ENCODE measurements around the gene TAF5L. TPM values are rescaled to one million over a fixed set of nuclear protein-coding genes. Genes with fewer than 3 reads are reported as not detected.

Gene TAF5L
- total and polyA plus RNA-seq, 2 experiments from 2014 or later = 2.6 to 13.2 TPM

DNA sequence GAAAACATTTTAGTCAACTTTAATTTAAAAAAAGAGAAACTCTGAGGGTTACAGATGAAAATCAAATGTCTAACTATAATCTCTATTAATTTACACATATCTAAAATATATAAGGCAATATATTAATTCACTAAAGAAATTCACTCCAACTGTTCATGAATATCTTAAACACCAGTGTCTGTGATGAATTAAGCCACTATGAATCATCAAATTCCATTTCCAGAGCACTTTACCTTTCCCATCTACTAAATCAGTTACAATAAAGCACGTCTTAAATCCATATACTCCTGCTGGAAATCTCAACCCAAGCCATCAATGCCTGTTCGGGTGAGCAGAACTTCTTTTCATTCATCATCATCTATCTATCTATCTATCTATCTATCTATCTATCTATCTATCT is 4.3 kb downstream of the TAF5L start:
- peak; percentile 41 for DNase-seq
- H3K9me3 ChIP-seq (ENCODE audit: low read depth) = no peaks in the 10 kb centered on the region
- H2AFZ ChIP-seq = no peak overlapping the region
- WGBS, 2 experiments (ENCODE audit: low coverage in 1 of 2, low lambda C conversion rate in 2 of 2, missing lambda C conversion rate in 2 of 2) = 66 to 69% methylated on average over 2 of the region's 2 CpGs
- peaks cover 26% of the 10 kb centered on the region for H3K4me1 ChIP-seq (ENCODE audit: insufficient read depth)
- no peaks in the 10 kb centered on the region for H3K36me3 ChIP-seq (ENCODE audit: low read depth)
- H3K9ac ChIP-seq = no peak overlapping the region
- TF ChIP-seq EZH2phosphoT487 (IDR thresholded peaks at IDR 0.05; ENCODE audit: insufficient read depth, low read depth) (no peak), EZH2 (IDR thresholded peaks at IDR 0.05; ENCODE audit: insufficient read depth, poor library complexity, severe bottlenecking) (no peak)
- H3F3A ChIP-seq (ENCODE audit: insufficient read depth) = peaks cover 22% of the 10 kb centered on the region
- peak overlapping the region; percentile 40 for H3K4me2 ChIP-seq (ENCODE audit: unreplicated experiment)
- H3K27me3 ChIP-seq (replicated peaks; ENCODE audit: insufficient read depth) = no peaks in the 10 kb centered on the region
- H3K4me3 ChIP-seq = no peak overlapping the region
- peaks cover 11% of the 10 kb centered on the region; the same call in 1 of the 2 replicates for H4K20me1 ChIP-seq (ENCODE audit: insufficient read depth)
- H3K9me2 ChIP-seq (ENCODE audit: insufficient read depth) = no peaks in the 10 kb centered on the region
- H3K79me2 ChIP-seq (ENCODE audit: insufficient read depth) = peaks cover 93% of the 10 kb centered on the region
- H3K27ac ChIP-seq = peak overlapping the region; percentile 43
- in situ Hi-C loops (cut with MboI) = no loop called here

DNA sequence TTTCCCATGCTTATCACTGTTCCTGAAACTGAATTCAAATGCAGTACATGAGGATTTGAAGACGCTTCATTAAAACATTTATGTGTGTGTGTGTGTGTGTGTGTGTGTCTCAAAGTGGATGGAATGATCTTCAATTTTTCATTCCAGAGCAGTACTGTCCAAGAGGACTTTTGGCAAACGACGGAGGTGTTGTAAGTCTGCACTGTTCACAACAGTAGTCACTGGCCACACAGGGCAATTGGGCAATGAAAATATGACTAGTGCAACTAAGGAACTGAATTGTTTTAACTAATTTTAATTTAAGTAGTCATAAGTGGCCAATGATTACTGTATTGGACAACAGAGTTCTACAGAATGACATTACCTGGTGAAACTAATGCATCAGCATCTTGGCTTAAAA is 5.0 kb downstream of the TAF5L start:
- DNase-seq = peak; percentile 96
- Histone ChIP-seq H3K79me2 (ENCODE audit: insufficient read depth) (peaks cover 95% of the 10 kb centered on the region), H3K4me3 (no peak overlapping the region; the same call in 1 of the 2 replicates), H4K20me1 (ENCODE audit: insufficient read depth) (peaks cover 11% of the 10 kb centered on the region; the same call in 1 of the 2 replicates), H2AFZ (no peak overlapping the region), H3K36me3 (ENCODE audit: low read depth) (no peaks in the 10 kb centered on the region), H3K9ac (no peak overlapping the region), H3K9me3 (ENCODE audit: low read depth) (no peaks in the 10 kb centered on the region), H3K4me2 (ENCODE audit: unreplicated experiment) (peak overlapping the region; percentile 40), H3K27me3 (replicated peaks; ENCODE audit: insufficient read depth) (no peaks in the 10 kb centered on the region), H3K9me2 (ENCODE audit: insufficient read depth) (no peaks in the 10 kb centered on the region), H3K27ac (peak overlapping the region; percentile 43), H3K4me1 (ENCODE audit: insufficient read depth) (peaks cover 26% of the 10 kb centered on the region), H3F3A (ENCODE audit: insufficient read depth) (peaks cover 22% of the 10 kb centered on the region)
- in situ Hi-C loops (cut with MboI) = no loop called here
- TF ChIP-seq EZH2 (IDR thresholded peaks at IDR 0.05; ENCODE audit: insufficient read depth, poor library complexity, severe bottlenecking) (no peak), EZH2phosphoT487 (IDR thresholded peaks at IDR 0.05; ENCODE audit: insufficient read depth, low read depth) (no peak)
- 10% methylated on average over 3 of the region's 3 CpGs for WGBS, 2 experiments (ENCODE audit: low coverage in 1 of 2, low lambda C conversion rate in 2 of 2, missing lambda C conversion rate in 2 of 2)

DNA sequence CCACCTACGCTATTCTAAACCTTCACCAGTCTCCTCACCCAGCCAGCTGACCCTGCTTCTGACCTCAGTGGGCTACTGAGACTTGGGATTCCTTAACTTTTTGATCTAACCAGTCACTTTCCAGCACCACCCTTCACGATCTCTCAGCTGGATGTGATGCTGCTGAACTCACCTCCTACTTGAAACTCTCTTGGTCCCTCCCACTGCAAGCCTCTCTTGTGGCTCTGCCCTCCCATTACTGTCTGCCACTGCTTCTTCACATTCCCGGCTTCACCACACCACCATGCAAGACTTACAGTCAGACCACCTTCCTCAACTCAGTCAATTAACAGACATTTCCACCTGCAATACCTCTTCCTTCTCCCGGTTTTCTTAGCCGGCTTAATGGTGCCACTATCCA is 6.3 kb downstream of the TAF5L start:
- peaks cover 24% of the 10 kb centered on the region for H3K4me1 ChIP-seq (ENCODE audit: insufficient read depth)
- no peaks in the 10 kb centered on the region for H3K9me2 ChIP-seq (ENCODE audit: insufficient read depth)
- TF ChIP-seq EZH2phosphoT487 (IDR thresholded peaks at IDR 0.05; ENCODE audit: insufficient read depth, low read depth) (no peak), EZH2 (IDR thresholded peaks at IDR 0.05; ENCODE audit: insufficient read depth, poor library complexity, severe bottlenecking) (no peak)
- H3K79me2 ChIP-seq (ENCODE audit: insufficient read depth) = peaks cover 99% of the 10 kb centered on the region
- no peak overlapping the region for H2AFZ ChIP-seq
- WGBS, 2 experiments (ENCODE audit: low coverage in 1 of 2, low lambda C conversion rate in 2 of 2, missing lambda C conversion rate in 2 of 2) = 89 to 93% methylated on average over 5 of the region's 5 CpGs
- no peaks in the 10 kb centered on the region for H3K36me3 ChIP-seq (ENCODE audit: low read depth)
- H3K9me3 ChIP-seq (ENCODE audit: low read depth) = no peaks in the 10 kb centered on the region
- H3K9ac ChIP-seq = no peak overlapping the region
- no peaks in the 10 kb centered on the region for H3K27me3 ChIP-seq (replicated peaks; ENCODE audit: insufficient read depth)
- no peak overlapping the region for H3K27ac ChIP-seq
- peaks cover 18% of the 10 kb centered on the region for H3F3A ChIP-seq (ENCODE audit: insufficient read depth)
- H3K4me2 ChIP-seq (ENCODE audit: unreplicated experiment) = no peak overlapping the region
- in situ Hi-C loops (cut with MboI) = no loop called here
- DNase-seq = no peak
- H3K4me3 ChIP-seq = no peak overlapping the region
- peaks cover 11% of the 10 kb centered on the region; the same call in 1 of the 2 replicates for H4K20me1 ChIP-seq (ENCODE audit: insufficient read depth)

DNA sequence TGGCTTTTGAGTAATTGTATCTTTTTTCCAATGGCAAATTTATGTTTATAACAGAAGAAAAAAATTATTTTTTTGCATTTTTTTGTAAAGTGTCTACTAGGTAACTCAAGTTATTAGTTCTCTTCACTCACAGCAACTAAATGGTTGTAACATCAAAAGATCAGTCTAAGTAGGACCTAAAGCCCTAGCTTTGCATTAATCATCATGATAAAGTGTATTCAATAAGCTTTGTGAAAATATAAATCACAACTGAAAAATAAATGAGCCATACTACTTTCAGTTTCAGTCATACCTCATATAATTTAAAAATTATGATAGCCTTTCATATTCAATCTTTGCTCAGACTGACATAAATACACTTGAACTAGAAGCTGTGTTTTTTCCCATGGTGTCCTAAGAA is 6.9 kb downstream of the TAF5L start:
- Histone ChIP-seq H4K20me1 (ENCODE audit: insufficient read depth) (peaks cover 11% of the 10 kb centered on the region; the same call in 1 of the 2 replicates), H3K4me2 (ENCODE audit: unreplicated experiment) (no peak overlapping the region), H3K4me1 (ENCODE audit: insufficient read depth) (peaks cover 23% of the 10 kb centered on the region), H3K36me3 (ENCODE audit: low read depth) (no peaks in the 10 kb centered on the region), H3K4me3 (no peak overlapping the region), H3F3A (ENCODE audit: insufficient read depth) (peaks cover 17% of the 10 kb centered on the region), H3K9ac (no peak overlapping the region), H3K27me3 (replicated peaks; ENCODE audit: insufficient read depth) (no peaks in the 10 kb centered on the region), H3K9me3 (ENCODE audit: low read depth) (no peaks in the 10 kb centered on the region), H3K79me2 (ENCODE audit: insufficient read depth) (peaks cover 99% of the 10 kb centered on the region), H3K9me2 (ENCODE audit: insufficient read depth) (no peaks in the 10 kb centered on the region), H2AFZ (no peak overlapping the region), H3K27ac (no peak overlapping the region)
- in situ Hi-C loops (cut with MboI) = no loop called here
- TF ChIP-seq EZH2phosphoT487 (IDR thresholded peaks at IDR 0.05; ENCODE audit: insufficient read depth, low read depth) = no peak
- no peak for TF ChIP-seq EZH2 (IDR thresholded peaks at IDR 0.05; ENCODE audit: insufficient read depth, poor library complexity, severe bottlenecking)
- no peak for DNase-seq
